Measurements from ENCODE around the gene ZBTB11. TPM values are rescaled to one million over a fixed set of nuclear protein-coding genes. Genes with fewer than 3 reads are reported as not detected.

The ZBTB11 gene, protein sequence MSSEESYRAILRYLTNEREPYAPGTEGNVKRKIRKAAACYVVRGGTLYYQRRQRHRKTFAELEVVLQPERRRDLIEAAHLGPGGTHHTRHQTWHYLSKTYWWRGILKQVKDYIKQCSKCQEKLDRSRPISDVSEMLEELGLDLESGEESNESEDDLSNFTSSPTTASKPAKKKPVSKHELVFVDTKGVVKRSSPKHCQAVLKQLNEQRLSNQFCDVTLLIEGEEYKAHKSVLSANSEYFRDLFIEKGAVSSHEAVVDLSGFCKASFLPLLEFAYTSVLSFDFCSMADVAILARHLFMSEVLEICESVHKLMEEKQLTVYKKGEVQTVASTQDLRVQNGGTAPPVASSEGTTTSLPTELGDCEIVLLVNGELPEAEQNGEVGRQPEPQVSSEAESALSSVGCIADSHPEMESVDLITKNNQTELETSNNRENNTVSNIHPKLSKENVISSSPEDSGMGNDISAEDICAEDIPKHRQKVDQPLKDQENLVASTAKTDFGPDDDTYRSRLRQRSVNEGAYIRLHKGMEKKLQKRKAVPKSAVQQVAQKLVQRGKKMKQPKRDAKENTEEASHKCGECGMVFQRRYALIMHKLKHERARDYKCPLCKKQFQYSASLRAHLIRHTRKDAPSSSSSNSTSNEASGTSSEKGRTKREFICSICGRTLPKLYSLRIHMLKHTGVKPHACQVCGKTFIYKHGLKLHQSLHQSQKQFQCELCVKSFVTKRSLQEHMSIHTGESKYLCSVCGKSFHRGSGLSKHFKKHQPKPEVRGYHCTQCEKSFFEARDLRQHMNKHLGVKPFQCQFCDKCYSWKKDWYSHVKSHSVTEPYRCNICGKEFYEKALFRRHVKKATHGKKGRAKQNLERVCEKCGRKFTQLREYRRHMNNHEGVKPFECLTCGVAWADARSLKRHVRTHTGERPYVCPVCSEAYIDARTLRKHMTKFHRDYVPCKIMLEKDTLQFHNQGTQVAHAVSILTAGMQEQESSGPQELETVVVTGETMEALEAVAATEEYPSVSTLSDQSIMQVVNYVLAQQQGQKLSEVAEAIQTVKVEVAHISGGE
- total RNA-seq (10 to 100 TPM; 10.8 to 20.0 (median 14.8) TPM), polyA plus RNA-seq (10 to 100 TPM in 1 of 3 donors, 1 to 10 TPM in 2; 4.9 to 16.5 (median 6.7) TPM)
- long read RNA-seq, donor 1, full-length matches to known transcripts, result 4 of 4 reads
- long read RNA-seq, donor 1, partial matches to known transcripts, result 0 of 4 reads
- long read RNA-seq, donor 1, other reads (novel, unspliced or antisense), result 0 of 4 reads
- long read RNA-seq, donor 2, full-length matches to known transcripts, result 1 of 1 reads
- long read RNA-seq, donor 2, partial matches to known transcripts, result 0 of 1 reads
- long read RNA-seq, donor 2, other reads (novel, unspliced or antisense), result 0 of 1 reads
- long read RNA-seq, donor 3, full-length matches to known transcripts, result 4 of 4 reads
- long read RNA-seq, donor 3, partial matches to known transcripts, result 0 of 4 reads
- long read RNA-seq, donor 3, other reads (novel, unspliced or antisense), result 0 of 4 reads
- long read RNA-seq, donor 4, partial matches to known transcripts, result 2 of 2 reads
- long read RNA-seq, donor 4, other reads (novel, unspliced or antisense), result 0 of 2 reads
- long read RNA-seq, donor 5, full-length matches to known transcripts, result 8 of 9 reads
- long read RNA-seq, donor 5, partial matches to known transcripts, result 0 of 9 reads
- long read RNA-seq, donor 5, other reads (novel, unspliced or antisense), result 1 of 9 reads
- long read RNA-seq, donor 6, full-length matches to known transcripts, result 1 of 1 reads
- long read RNA-seq, donor 6, partial matches to known transcripts, result 0 of 1 reads
- long read RNA-seq, donor 6, other reads (novel, unspliced or antisense), result 0 of 1 reads
- long read RNA-seq, donor 7, partial matches to known transcripts, result 0 of 1 reads
- long read RNA-seq, donor 7, other reads (novel, unspliced or antisense), result 0 of 1 reads
- long read RNA-seq, donor 8, full-length matches to known transcripts, result 2 of 2 reads
- long read RNA-seq, donor 8, partial matches to known transcripts, result 0 of 2 reads
- long read RNA-seq, donor 8, other reads (novel, unspliced or antisense), result 0 of 2 reads
- long read RNA-seq, donor 9, full-length matches to known transcripts, result 1 of 1 reads
- long read RNA-seq, donor 9, partial matches to known transcripts, result 0 of 1 reads
- long read RNA-seq, donor 9, other reads (novel, unspliced or antisense), result 0 of 1 reads
- long read RNA-seq, donor 10, full-length matches to known transcripts, result 1 of 1 reads
- long read RNA-seq, donor 10, partial matches to known transcripts, result 0 of 1 reads
- long read RNA-seq, donor 10, other reads (novel, unspliced or antisense), result 0 of 1 reads

DNA sequence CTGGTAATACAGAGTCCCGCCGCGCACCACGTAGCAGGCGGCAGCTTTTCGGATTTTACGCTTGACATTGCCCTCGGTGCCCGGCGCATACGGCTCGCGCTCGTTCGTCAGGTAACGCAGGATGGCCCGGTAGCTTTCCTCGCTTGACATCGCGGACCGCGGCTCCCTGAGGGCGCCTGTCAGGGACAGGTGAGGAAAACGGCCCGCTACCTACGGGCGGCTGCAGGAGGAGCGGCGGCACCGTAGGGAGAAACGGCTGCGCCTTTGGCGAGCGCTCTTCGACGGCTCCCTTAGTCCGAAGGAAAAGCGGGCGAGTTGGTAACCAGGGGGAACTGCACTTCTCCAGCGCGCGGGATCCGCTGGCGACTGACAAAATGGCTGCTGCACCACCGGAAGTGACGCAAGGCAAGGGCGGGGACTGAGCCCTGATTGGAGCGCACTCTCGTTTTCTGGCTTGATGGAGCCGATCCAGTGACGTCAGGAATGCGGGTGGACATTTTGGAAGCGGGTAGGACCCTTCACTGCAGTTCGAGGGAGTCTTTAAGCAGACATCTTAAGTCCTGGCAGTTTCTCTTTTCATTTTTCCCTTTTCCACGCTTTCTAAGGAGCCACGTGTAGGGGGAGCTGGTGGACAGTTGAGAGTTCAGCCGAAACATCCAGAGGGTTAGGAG, at the start of gene ZBTB11:
Gene ZBTB11, minus strand, starts transcription at position 368 of the 671 bp plus-strand sequence. Its CDS starts 218 bp downstream, at position 150.
- intact Hi-C loops (cut with DNase I), result no loop called here
- Histone ChIP-seq H3K27ac (peak within 1 kb of the TSS; percentile 93 to 99 (median 97)), H3K9me3 (replicated peaks in 1 of 3) (no peaks in the 10 kb centered on the region), H3K27me3 (no peaks in the 10 kb centered on the region), H3K4me1 (replicated peaks in 1 of 2) (peaks cover 7 to 28% of the 10 kb centered on the region in 2 donors), H3K36me3 (replicated peaks in 1 of 2) (peaks cover 0 to 22% of the 10 kb centered on the region in 2 donors), H3K4me3 (peak within 1 kb of the TSS; percentile 81 to 98 (median 96))
- DNase-seq, result peak; percentile 99 to 100 (median 100)
- 0 to 1% (median 0%) methylated on average over 12 to 57 of the region's 57 CpGs for WGBS, 4 donors
- peak; percentile 58 to 93 for TF ChIP-seq POLR2A (IDR thresholded peaks at IDR 0.05)
- TF ChIP-seq, protein P1, sequence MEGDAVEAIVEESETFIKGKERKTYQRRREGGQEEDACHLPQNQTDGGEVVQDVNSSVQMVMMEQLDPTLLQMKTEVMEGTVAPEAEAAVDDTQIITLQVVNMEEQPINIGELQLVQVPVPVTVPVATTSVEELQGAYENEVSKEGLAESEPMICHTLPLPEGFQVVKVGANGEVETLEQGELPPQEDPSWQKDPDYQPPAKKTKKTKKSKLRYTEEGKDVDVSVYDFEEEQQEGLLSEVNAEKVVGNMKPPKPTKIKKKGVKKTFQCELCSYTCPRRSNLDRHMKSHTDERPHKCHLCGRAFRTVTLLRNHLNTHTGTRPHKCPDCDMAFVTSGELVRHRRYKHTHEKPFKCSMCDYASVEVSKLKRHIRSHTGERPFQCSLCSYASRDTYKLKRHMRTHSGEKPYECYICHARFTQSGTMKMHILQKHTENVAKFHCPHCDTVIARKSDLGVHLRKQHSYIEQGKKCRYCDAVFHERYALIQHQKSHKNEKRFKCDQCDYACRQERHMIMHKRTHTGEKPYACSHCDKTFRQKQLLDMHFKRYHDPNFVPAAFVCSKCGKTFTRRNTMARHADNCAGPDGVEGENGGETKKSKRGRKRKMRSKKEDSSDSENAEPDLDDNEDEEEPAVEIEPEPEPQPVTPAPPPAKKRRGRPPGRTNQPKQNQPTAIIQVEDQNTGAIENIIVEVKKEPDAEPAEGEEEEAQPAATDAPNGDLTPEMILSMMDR (IDR thresholded peaks at IDR 0.05), result peak; percentile 12 to 45 (median 34)

DNA sequence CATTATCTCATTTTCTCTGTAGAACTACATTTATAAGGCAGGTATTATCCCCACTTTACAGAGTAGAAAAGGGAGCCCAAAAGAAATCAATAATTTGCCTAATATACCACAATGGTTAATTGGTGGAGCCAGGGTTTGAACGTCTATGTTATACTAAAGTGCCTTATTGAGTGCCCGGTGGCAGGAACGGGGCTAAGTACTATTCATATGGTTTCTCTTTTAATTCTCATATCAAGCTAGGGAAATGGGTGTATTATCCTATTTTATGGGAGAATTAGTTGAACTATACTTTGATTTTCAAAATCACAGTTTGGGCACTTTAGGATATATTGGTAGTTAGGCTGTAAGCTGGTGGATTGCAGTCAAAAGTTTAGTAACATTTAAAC, 49.0 kb upstream of the ZBTB11 start:
- no peak overlapping the region for H3K27ac ChIP-seq

More for the DNA sequence above, 49.0 kb upstream of the ZBTB11 start:
- intact Hi-C loops (cut with DNase I), result no loop called here
- H3K4me3 ChIP-seq, result peak overlapping the region in 2 of 4 donors; percentile 59 to 81
- TF ChIP-seq, protein P1 (IDR thresholded peaks at IDR 0.05), result no peak
- no peak for TF ChIP-seq POLR2A (IDR thresholded peaks at IDR 0.05)
- H3K27me3 ChIP-seq, result no peaks in the 10 kb centered on the region
- peaks cover 3 to 12% of the 10 kb centered on the region in 2 donors for H3K4me1 ChIP-seq (replicated peaks in 1 of 2)
- H3K9me3 ChIP-seq (replicated peaks in 1 of 3), result no peaks in the 10 kb centered on the region
- peaks cover 0 to 7% of the 10 kb centered on the region in 2 donors for H3K36me3 ChIP-seq (replicated peaks in 1 of 2)
- 39 to 46% (median 42%) methylated on average over 3 of the region's 3 CpGs for WGBS, 4 donors
- DNase-seq, result no peak

Data from adrenal gland (tissue), 19 donors.